GM18519 (cell line): ENCODE measurements around the gene CZIB.
"Not testable (repeated sequence)": the region's sequence is repeated elsewhere in the genome, so short reads cannot be mapped to it uniquely, and the experiment has no call there.

Source experiments
- ATAC-seq: cut with Tn5 transposase; IDR thresholded peaks from one replicate; pipeline ENCODE4 v1.9.1; 2021; ENCODE audit warnings: mild to moderate bottlenecking, moderate library complexity; ENCODE audit not compliant: unreplicated experiment, low FRiP score

Gene CZIB

GRCh38 chr1:53195246-53196016, 25.0 kb downstream of the CZIB start:
- no peak for ATAC-seq

- no peak for ATAC-seq
Observed at GRCh38 chr1:53190210-53190611, 30.2 kb downstream of the CZIB start.

- ATAC-seq: no peak
Observed at GRCh38 chr1:53189061-53189460, 31.4 kb downstream of the CZIB start.

- no peak for ATAC-seq
Observed at GRCh38 chr1:53188099-53188498, 32.3 kb downstream of the CZIB start.

- ATAC-seq: no peak
Observed at GRCh38 chr1:53187401-53187800, 33.0 kb downstream of the CZIB start.

GRCh38 chr1:53186533-53186932, 33.9 kb downstream of the CZIB start:
- ATAC-seq: no peak

GRCh38 chr1:53185955-53186297, 34.5 kb downstream of the CZIB start:
- ATAC-seq: not testable (repeated sequence)

GRCh38 chr1:53183095-53183990, 37.1 kb downstream of the CZIB start:
- no peak for ATAC-seq

- no peak for ATAC-seq
Observed at GRCh38 chr1:53182716-53183094, 37.7 kb downstream of the CZIB start.

- no peak for ATAC-seq
Observed at GRCh38 chr1:53182111-53182593, 38.3 kb downstream of the CZIB start.

- ATAC-seq: no peak
Observed at GRCh38 chr1:53180951-53181350, 39.5 kb downstream of the CZIB start.

GRCh38 chr1:53180226-53180625, 40.2 kb downstream of the CZIB start:
- ATAC-seq: no peak

GRCh38 chr1:53176452-53177208, 43.8 kb downstream of the CZIB start:
- no peak for ATAC-seq

- no peak for ATAC-seq
Observed at GRCh38 chr1:53174971-53175913, 45.2 kb downstream of the CZIB start.

- ATAC-seq: no peak
Observed at GRCh38 chr1:53172426-53173128, 47.9 kb downstream of the CZIB start.

- ATAC-seq: no peak
Observed at GRCh38 chr1:53166912-53167311, 53.5 kb downstream of the CZIB start.

GRCh38 chr1:53166366-53166765, 54.1 kb downstream of the CZIB start:
- no peak for ATAC-seq

GRCh38 chr1:53165408-53165961, 54.9 kb downstream of the CZIB start:
- ATAC-seq: no peak
